Muscle of leg (tissue), 11 donors: ENCODE measurements around the gene CRIM1. TPM values are rescaled to one million over a fixed set of nuclear protein-coding genes. Genes with fewer than 3 reads are reported as not detected.

ENCODE experiments used
- DNase-seq: peaks from one replicate; pipeline ENCODE4 v3.0.0; 2013
- H3K27ac ChIP-seq: one replicate; pipeline ENCODE4 v1.5.1; 2013; ENCODE audit warnings: mild to moderate bottlenecking, low read length, control low read depth
- H3K27me3 ChIP-seq: one replicate; pipeline ENCODE4 v1.6.1; 2013; ENCODE audit warnings: low read length; ENCODE audit not compliant: control insufficient read depth, insufficient read depth
- H3K36me3 ChIP-seq: one replicate; pipeline ENCODE4 v1.6.1; 2013; ENCODE audit warnings: low read length; ENCODE audit not compliant: control insufficient read depth, insufficient read depth
- H3K4me1 ChIP-seq: one replicate; pipeline ENCODE4 v1.6.1; 2013; ENCODE audit warnings: low read length; ENCODE audit not compliant: control insufficient read depth, insufficient read depth
- H3K4me3 ChIP-seq: one replicate; pipeline ENCODE4 v1.5.1; 2013; ENCODE audit warnings: low read length, control low read depth
- H3K9me3 ChIP-seq: replicated peaks from 2 replicates; pipeline ENCODE4 v1.6.1; 2013; ENCODE audit warnings: low read depth, low read length; ENCODE audit not compliant: control insufficient read depth
- WGBS: methylation state at CpG from one replicate; pipeline ENCODE4 v1.1.5; 2013; ENCODE audit warnings: missing lambda C conversion rate; ENCODE audit not compliant: insufficient coverage; 5-methylcytosine and 5-hydroxymethylcytosine counted together
- polyA plus RNA-seq, 8 donors: library from polyadenylated mRNA; unstranded; fragments of 120-200 nt; gene quantifications; one replicate each; pipeline versions ENCODE4 v1.2.1 to v1.2.3, GENCODE V29; 2013; ENCODE audit warnings: inconsistent platforms in 1 of 8, low replicate concordance in 1 of 8; ENCODE audit not compliant: insufficient read length in 8 of 8, insufficient read depth in 1 of 8
- total RNA-seq: library from RNA; stranded (reverse); fragments of 120-200 nt; gene quantifications from one replicate; pipeline ENCODE4 v1.2.4, GENCODE V29; 2013

Gene CRIM1
- total and polyA plus RNA-seq, 9 donors: 14.0 to 31.8 (median 20.4) TPM

GRCh38 chr2:36394804-36395203, 39.2 kb downstream of the CRIM1 start:
- H3K4me1 ChIP-seq: peaks cover 2% of the 10 kb centered on the region
- no peak for DNase-seq
- no CpG with 5 or more reads among the region's 6 CpGs for WGBS
- no peak overlapping the region for H3K27ac ChIP-seq
- no peaks in the 10 kb centered on the region for H3K27me3 ChIP-seq
- H3K4me3 ChIP-seq: no peak overlapping the region
- H3K36me3 ChIP-seq: peaks cover 2% of the 10 kb centered on the region
- no peaks in the 10 kb centered on the region for H3K9me3 ChIP-seq

- H3K27me3 ChIP-seq: no peaks in the 10 kb centered on the region
- peaks cover 2% of the 10 kb centered on the region for H3K36me3 ChIP-seq
- no peak for DNase-seq
- H3K27ac ChIP-seq: no peak overlapping the region
- H3K9me3 ChIP-seq: no peaks in the 10 kb centered on the region
- H3K4me1 ChIP-seq: no peaks in the 10 kb centered on the region
- H3K4me3 ChIP-seq: no peak overlapping the region
- WGBS: no CpG with 5 or more reads among the region's 4 CpGs
Measured at GRCh38 chr2:36395866-36396265, 40.3 kb downstream of the CRIM1 start.

GRCh38 chr2:36396878-36397539, 41.4 kb downstream of the CRIM1 start:
- H3K4me3 ChIP-seq: no peak overlapping the region
- 95% methylated on average over 5 of the region's 9 CpGs for WGBS
- no peaks in the 10 kb centered on the region for H3K27me3 ChIP-seq
- no peaks in the 10 kb centered on the region for H3K4me1 ChIP-seq
- H3K9me3 ChIP-seq: no peaks in the 10 kb centered on the region
- peaks cover 2% of the 10 kb centered on the region for H3K36me3 ChIP-seq
- no peak overlapping the region for H3K27ac ChIP-seq
- no peak for DNase-seq

- no peaks in the 10 kb centered on the region for H3K27me3 ChIP-seq
- no peaks in the 10 kb centered on the region for H3K4me1 ChIP-seq
- 100% methylated on average over 1 of the region's 7 CpGs for WGBS
- peaks cover 2% of the 10 kb centered on the region for H3K36me3 ChIP-seq
- no peaks in the 10 kb centered on the region for H3K9me3 ChIP-seq
- no peak for DNase-seq
- no peak overlapping the region for H3K27ac ChIP-seq
- no peak overlapping the region for H3K4me3 ChIP-seq
Measured at GRCh38 chr2:36397728-36398413, 42.3 kb downstream of the CRIM1 start.

GRCh38 chr2:36399050-36399449, 43.5 kb downstream of the CRIM1 start:
- H3K36me3 ChIP-seq: peaks cover 2% of the 10 kb centered on the region
- H3K4me3 ChIP-seq: no peak overlapping the region
- DNase-seq: no peak
- WGBS: 85% methylated on average over 2 of the region's 2 CpGs
- H3K27ac ChIP-seq: no peak overlapping the region
- no peaks in the 10 kb centered on the region for H3K4me1 ChIP-seq
- H3K9me3 ChIP-seq: no peaks in the 10 kb centered on the region
- H3K27me3 ChIP-seq: no peaks in the 10 kb centered on the region

GRCh38 chr2:36403675-36404230, 48.2 kb downstream of the CRIM1 start:
- Histone ChIP-seq H3K27ac (no peak overlapping the region), H3K4me1 (peaks cover 4% of the 10 kb centered on the region), H3K9me3 (no peaks in the 10 kb centered on the region), H3K27me3 (no peaks in the 10 kb centered on the region), H3K36me3 (peaks cover 2% of the 10 kb centered on the region), H3K4me3 (no peak overlapping the region)
- no peak for DNase-seq
- WGBS: 43% methylated on average over 1 of the region's 1 CpG

- H3K4me1 ChIP-seq: peaks cover 6% of the 10 kb centered on the region
- no peak for DNase-seq
- H3K27ac ChIP-seq: no peak overlapping the region
- no CpG with 5 or more reads among the region's 3 CpGs for WGBS
- H3K4me3 ChIP-seq: no peak overlapping the region
- no peaks in the 10 kb centered on the region for H3K36me3 ChIP-seq
- H3K9me3 ChIP-seq: no peaks in the 10 kb centered on the region
- no peaks in the 10 kb centered on the region for H3K27me3 ChIP-seq
Measured at GRCh38 chr2:36404318-36404717, 48.7 kb downstream of the CRIM1 start.

GRCh38 chr2:36404754-36405153, 49.2 kb downstream of the CRIM1 start:
- H3K27ac ChIP-seq: no peak overlapping the region
- H3K27me3 ChIP-seq: no peaks in the 10 kb centered on the region
- H3K4me1 ChIP-seq: peaks cover 6% of the 10 kb centered on the region
- WGBS: no CpG with 5 or more reads among the region's 5 CpGs
- DNase-seq: no peak
- no peaks in the 10 kb centered on the region for H3K36me3 ChIP-seq
- H3K4me3 ChIP-seq: no peak overlapping the region
- H3K9me3 ChIP-seq: no peaks in the 10 kb centered on the region

GRCh38 chr2:36405183-36405582, 49.6 kb downstream of the CRIM1 start:
- DNase-seq: no peak
- Histone ChIP-seq H3K4me3 (no peak overlapping the region), H3K9me3 (no peaks in the 10 kb centered on the region), H3K36me3 (no peaks in the 10 kb centered on the region), H3K4me1 (peaks cover 6% of the 10 kb centered on the region), H3K27me3 (no peaks in the 10 kb centered on the region), H3K27ac (no peak overlapping the region)
- WGBS: 100% methylated on average over 3 of the region's 5 CpGs

- Histone ChIP-seq H3K9me3 (no peaks in the 10 kb centered on the region), H3K27me3 (no peaks in the 10 kb centered on the region), H3K36me3 (no peaks in the 10 kb centered on the region), H3K4me3 (no peak overlapping the region), H3K4me1 (peaks cover 6% of the 10 kb centered on the region), H3K27ac (no peak overlapping the region)
- no peak for DNase-seq
- WGBS: 83% methylated on average over 2 of the region's 3 CpGs
Measured at GRCh38 chr2:36406296-36406695, 50.7 kb downstream of the CRIM1 start.
